Measurements from ENCODE around the gene NME4. TPM values are rescaled to one million over a fixed set of nuclear protein-coding genes. Genes with fewer than 3 reads are reported as not detected.

Gene NME4
- polyA plus RNA-seq, 3 donors, result 26.7 to 31.4 (median 26.9) TPM

- Mint-ChIP-seq H3K36me3 (peaks cover 7% of the 10 kb centered on the region in 2 donors), H3K9me3 (peaks cover 0 to 7% (median 0%) of the 10 kb centered on the region in 7 donors), H3K4me3 (no peak overlapping the region), H3K27ac (no peak overlapping the region), H3K27me3 (ENCODE audit: low read depth in 3 of 3) (peaks cover 18 to 22% (median 20%) of the 10 kb centered on the region in 3 donors), H3K4me1 (peaks cover 13% of the 10 kb centered on the region)
- Histone ChIP-seq H3K79me2 (ENCODE audit: insufficient read depth, low read length) (peaks cover 4% of the 10 kb centered on the region), H3K4me3 (replicated peaks in 1 of 3; ENCODE audit: low read depth in 2 of 3, low read length in 3 of 3) (no peak overlapping the region), H4K20me1 (ENCODE audit: insufficient read depth, low read length) (peaks cover 12% of the 10 kb centered on the region), H3K9ac (ENCODE audit: insufficient read depth, low read length, poor library complexity, severe bottlenecking) (no peak overlapping the region), H3K36me3 (replicated peaks in 1 of 2; ENCODE audit: control insufficient read depth in 1 of 2, insufficient read depth in 2 of 2, low read length in 2 of 2) (no peaks in the 10 kb centered on the region), H3K27ac (ENCODE audit: low read depth in 1 of 2, low read length in 2 of 2) (no peak overlapping the region), H3K4me2 (replicated peaks; ENCODE audit: extremely low read depth, low read length, poor library complexity, severe bottlenecking) (no peak overlapping the region), H2AFZ (ENCODE audit: insufficient read depth, low read depth, low read length, poor library complexity, severe bottlenecking) (no peak overlapping the region), H3K4me1 (ENCODE audit: control insufficient read depth in 1 of 2, insufficient read depth in 2 of 2, low read length in 2 of 2) (peaks cover 11 to 15% of the 10 kb centered on the region in 2 donors), H3K27me3 (ENCODE audit: control insufficient read depth in 2 of 2, insufficient read depth in 2 of 2, low read length in 2 of 2) (peaks cover 0 to 13% of the 10 kb centered on the region in 2 donors), H3K9me3 (replicated peaks in 1 of 2; ENCODE audit: control insufficient read depth in 1 of 2, insufficient read depth in 1 of 2, low read length in 2 of 2) (no peaks in the 10 kb centered on the region)
- intact Hi-C loops (cut with micrococcal nuclease), result no loop called here
- TF ChIP-seq, protein P1, sequence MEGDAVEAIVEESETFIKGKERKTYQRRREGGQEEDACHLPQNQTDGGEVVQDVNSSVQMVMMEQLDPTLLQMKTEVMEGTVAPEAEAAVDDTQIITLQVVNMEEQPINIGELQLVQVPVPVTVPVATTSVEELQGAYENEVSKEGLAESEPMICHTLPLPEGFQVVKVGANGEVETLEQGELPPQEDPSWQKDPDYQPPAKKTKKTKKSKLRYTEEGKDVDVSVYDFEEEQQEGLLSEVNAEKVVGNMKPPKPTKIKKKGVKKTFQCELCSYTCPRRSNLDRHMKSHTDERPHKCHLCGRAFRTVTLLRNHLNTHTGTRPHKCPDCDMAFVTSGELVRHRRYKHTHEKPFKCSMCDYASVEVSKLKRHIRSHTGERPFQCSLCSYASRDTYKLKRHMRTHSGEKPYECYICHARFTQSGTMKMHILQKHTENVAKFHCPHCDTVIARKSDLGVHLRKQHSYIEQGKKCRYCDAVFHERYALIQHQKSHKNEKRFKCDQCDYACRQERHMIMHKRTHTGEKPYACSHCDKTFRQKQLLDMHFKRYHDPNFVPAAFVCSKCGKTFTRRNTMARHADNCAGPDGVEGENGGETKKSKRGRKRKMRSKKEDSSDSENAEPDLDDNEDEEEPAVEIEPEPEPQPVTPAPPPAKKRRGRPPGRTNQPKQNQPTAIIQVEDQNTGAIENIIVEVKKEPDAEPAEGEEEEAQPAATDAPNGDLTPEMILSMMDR (IDR thresholded peaks at IDR 0.05), result no peak
- DNase-seq, result no peak
- 96% methylated on average over 7 of the region's 7 CpGs for WGBS (ENCODE audit: insufficient coverage)
These were observed 33.9 kb downstream of the NME4 start for GRCh38 chr16:430904-431303.

DNA sequence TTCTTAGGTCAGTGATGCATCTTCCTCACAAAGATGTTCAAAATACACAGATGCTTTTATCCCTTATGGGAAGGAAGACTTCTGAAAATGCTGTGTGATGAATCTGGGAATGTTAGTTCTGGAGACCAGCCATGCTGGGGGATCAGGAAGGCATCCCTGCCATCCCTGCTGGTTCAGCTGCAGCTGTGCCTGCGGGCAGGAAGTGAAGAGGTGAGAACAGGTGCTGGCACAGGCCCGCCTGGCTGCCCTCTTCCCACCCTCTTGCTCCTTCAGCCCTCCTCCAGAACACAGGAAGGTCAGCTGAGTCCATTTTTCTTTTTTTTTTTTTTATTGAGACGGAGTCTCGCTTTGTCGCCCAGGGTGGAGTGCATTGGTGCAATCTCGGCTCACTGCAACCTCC is 43.6 kb downstream of the NME4 start:
- TF ChIP-seq, protein P1 (IDR thresholded peaks at IDR 0.05), result no peak
- Mint-ChIP-seq H3K36me3 (no peaks in the 10 kb centered on the region), H3K9me3 (no peaks in the 10 kb centered on the region), H3K27me3 (ENCODE audit: low read depth in 3 of 3) (peaks cover 0 to 4% (median 0%) of the 10 kb centered on the region in 3 donors), H3K4me3 (no peak overlapping the region), H3K4me1 (no peaks in the 10 kb centered on the region), H3K27ac (no peak overlapping the region)
- no peak for DNase-seq
- intact Hi-C loops (cut with micrococcal nuclease), result no loop called here
- 93% methylated on average over 4 of the region's 6 CpGs for WGBS (ENCODE audit: insufficient coverage)
- no peaks in the 10 kb centered on the region for H3K4me1 ChIP-seq (ENCODE audit: control insufficient read depth in 1 of 2, insufficient read depth in 2 of 2, low read length in 2 of 2)
- no peaks in the 10 kb centered on the region for H3K27me3 ChIP-seq (ENCODE audit: control insufficient read depth in 2 of 2, insufficient read depth in 2 of 2, low read length in 2 of 2)
- H2AFZ ChIP-seq (ENCODE audit: insufficient read depth, low read depth, low read length, poor library complexity, severe bottlenecking), result no peak overlapping the region
- no peak overlapping the region for H3K4me2 ChIP-seq (replicated peaks; ENCODE audit: extremely low read depth, low read length, poor library complexity, severe bottlenecking)
- no peaks in the 10 kb centered on the region for H4K20me1 ChIP-seq (ENCODE audit: insufficient read depth, low read length)
- H3K27ac ChIP-seq (ENCODE audit: low read depth in 1 of 2, low read length in 2 of 2), result no peak overlapping the region
- no peaks in the 10 kb centered on the region for H3K36me3 ChIP-seq (replicated peaks in 1 of 2; ENCODE audit: control insufficient read depth in 1 of 2, insufficient read depth in 2 of 2, low read length in 2 of 2)
- H3K9ac ChIP-seq (ENCODE audit: insufficient read depth, low read length, poor library complexity, severe bottlenecking), result no peak overlapping the region
- H3K79me2 ChIP-seq (ENCODE audit: insufficient read depth, low read length), result no peaks in the 10 kb centered on the region
- no peak overlapping the region for H3K4me3 ChIP-seq (replicated peaks in 1 of 3; ENCODE audit: low read depth in 2 of 3, low read length in 3 of 3)
- no peaks in the 10 kb centered on the region for H3K9me3 ChIP-seq (replicated peaks in 1 of 2; ENCODE audit: control insufficient read depth in 1 of 2, insufficient read depth in 1 of 2, low read length in 2 of 2)

All from CD14-positive monocyte (primary cell).